DND-41 (cell line): ENCODE measurements around the gene CCDC102A.
A peak's percentile ranks its signal among the peaks of the same experiment; 100 is the strongest.

Experiments
- ATAC-seq: fragments of 200-7000 bp; cut with Tn5 transposase; 3 replicates; pipeline ENCODE4 v1.9.1; 2021; ENCODE audit warnings: low read depth; ENCODE audit not compliant: insufficient read depth
- DNase-seq: peaks from one replicate; pipeline ENCODE4 v3.0.0-alpha.2; 2020
- H2AFZ ChIP-seq: 2 replicates; pipeline ENCODE4 v1.6.0; 2012; ENCODE audit warnings: low read depth, low read length
- H3K27ac ChIP-seq: 2 replicates; pipeline ENCODE4 v1.5.1; 2012; ENCODE audit warnings: low read length, inconsistent platforms
- H3K27me3 ChIP-seq: fragments of 200-600 bp; sonication (generic); 2 replicates; pipeline ENCODE4 v1.6.0; 2012; ENCODE audit warnings: low read length, mild to moderate bottlenecking, inconsistent platforms; ENCODE audit not compliant: insufficient read depth, poor library complexity
- H3K36me3 ChIP-seq: 2 replicates; pipeline ENCODE4 v1.5.1; 2012; ENCODE audit warnings: low read length, inconsistent platforms; ENCODE audit not compliant: insufficient read depth
- H3K4me1 ChIP-seq: 2 replicates; pipeline ENCODE4 v1.5.1; 2012; ENCODE audit warnings: mild to moderate bottlenecking, low read length; ENCODE audit not compliant: insufficient read depth
- H3K4me2 ChIP-seq: 2 replicates; pipeline ENCODE4 v1.6.0; 2012; ENCODE audit warnings: mild to moderate bottlenecking, moderate library complexity, low read length, inconsistent platforms; ENCODE audit not compliant: insufficient read depth
- H3K4me3 ChIP-seq, 2 experiments: fragments of 200-600 bp in 1 of 2; shearing (Covaris generic) in 1 of 2; 2 replicates each; pipeline ENCODE4 v1.5.1; 2012 to 2016; ENCODE audit warnings: inconsistent platforms in 2 of 2, low read length in 2 of 2, mild to moderate bottlenecking in 2 of 2, low read depth in 1 of 2, moderate library complexity in 1 of 2
- H3K79me2 ChIP-seq: 2 replicates; pipeline ENCODE4 v1.6.0; 2012; ENCODE audit warnings: low read length, inconsistent platforms; ENCODE audit not compliant: insufficient read depth
- H3K9ac ChIP-seq: 2 replicates; pipeline ENCODE4 v1.6.0; 2012; ENCODE audit warnings: low read depth, mild to moderate bottlenecking, inconsistent platforms, low read length, moderate library complexity
- H3K9me3 ChIP-seq: 2 replicates; pipeline ENCODE4 v1.5.1; 2012; ENCODE audit warnings: low read length, moderate library complexity, mild to moderate bottlenecking, inconsistent platforms; ENCODE audit not compliant: insufficient read depth, severe bottlenecking
- H4K20me1 ChIP-seq: 2 replicates; pipeline ENCODE4 v1.6.0; 2012; ENCODE audit warnings: low read length; ENCODE audit not compliant: insufficient read depth
- EZH2 ChIP-seq: IDR thresholded peaks from 3 replicates; pipeline ENCODE4 v1.6.1; 2012; ENCODE audit warnings: borderline replicate concordance, low read depth, mild to moderate bottlenecking, moderate library complexity, low read length, inconsistent platforms; ENCODE audit not compliant: severe bottlenecking
- TF ChIP-seq, protein P1 (sequence below): IDR thresholded peaks from 2 replicates; pipeline ENCODE4 v1.5.1; 2012; ENCODE audit warnings: borderline replicate concordance, low read length, moderate library complexity, mild to moderate bottlenecking; ENCODE audit not compliant: poor library complexity, severe bottlenecking; ENCODE audit errors: extremely low read depth

The CCDC102A gene

GRCh38 chr16:57536306-57537193 is at the start of gene CCDC102A:
CCDC102A (minus strand) TSS chr16:57536571; CDS start chr16:57529177, 7,394 bp downstream.
- Histone ChIP-seq H3K4me1 (peaks cover 52% of the 10 kb centered on the region), H3K4me3 (peak within 1 kb of the TSS; percentile 37 to 60), H4K20me1 (peaks cover 4% of the 10 kb centered on the region), H3K27me3 (peaks cover 7% of the 10 kb centered on the region), H3K36me3 (no peaks in the 10 kb centered on the region), H2AFZ (peak within 1 kb of the TSS; percentile 82), H3K4me2 (peak within 1 kb of the TSS; percentile 80), H3K9ac (peak within 1 kb of the TSS; percentile 68), H3K79me2 (no peaks in the 10 kb centered on the region), H3K27ac (peak within 1 kb of the TSS; percentile 51), H3K9me3 (no peaks in the 10 kb centered on the region)
- DNase-seq: peak; percentile 71
- peak; percentile 63 for ATAC-seq
- TF ChIP-seq, protein P1, sequence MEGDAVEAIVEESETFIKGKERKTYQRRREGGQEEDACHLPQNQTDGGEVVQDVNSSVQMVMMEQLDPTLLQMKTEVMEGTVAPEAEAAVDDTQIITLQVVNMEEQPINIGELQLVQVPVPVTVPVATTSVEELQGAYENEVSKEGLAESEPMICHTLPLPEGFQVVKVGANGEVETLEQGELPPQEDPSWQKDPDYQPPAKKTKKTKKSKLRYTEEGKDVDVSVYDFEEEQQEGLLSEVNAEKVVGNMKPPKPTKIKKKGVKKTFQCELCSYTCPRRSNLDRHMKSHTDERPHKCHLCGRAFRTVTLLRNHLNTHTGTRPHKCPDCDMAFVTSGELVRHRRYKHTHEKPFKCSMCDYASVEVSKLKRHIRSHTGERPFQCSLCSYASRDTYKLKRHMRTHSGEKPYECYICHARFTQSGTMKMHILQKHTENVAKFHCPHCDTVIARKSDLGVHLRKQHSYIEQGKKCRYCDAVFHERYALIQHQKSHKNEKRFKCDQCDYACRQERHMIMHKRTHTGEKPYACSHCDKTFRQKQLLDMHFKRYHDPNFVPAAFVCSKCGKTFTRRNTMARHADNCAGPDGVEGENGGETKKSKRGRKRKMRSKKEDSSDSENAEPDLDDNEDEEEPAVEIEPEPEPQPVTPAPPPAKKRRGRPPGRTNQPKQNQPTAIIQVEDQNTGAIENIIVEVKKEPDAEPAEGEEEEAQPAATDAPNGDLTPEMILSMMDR: peak; percentile 15
- TF ChIP-seq EZH2: no peak

GRCh38 chr16:57585051-57585687 is 48.8 kb upstream of the CCDC102A start:
- TF ChIP-seq, protein P1: no peak
- no peak for TF ChIP-seq EZH2
- Histone ChIP-seq H3K4me1 (no peaks in the 10 kb centered on the region), H3K36me3 (no peaks in the 10 kb centered on the region), H3K9ac (no peak overlapping the region), H3K27me3 (no peaks in the 10 kb centered on the region), H3K9me3 (no peaks in the 10 kb centered on the region), H3K4me3 (no peak overlapping the region), H2AFZ (no peak overlapping the region), H3K4me2 (no peak overlapping the region), H3K79me2 (no peaks in the 10 kb centered on the region), H4K20me1 (no peaks in the 10 kb centered on the region), H3K27ac (no peak overlapping the region)
- ATAC-seq (no peak), DNase-seq (no peak)

DNA sequence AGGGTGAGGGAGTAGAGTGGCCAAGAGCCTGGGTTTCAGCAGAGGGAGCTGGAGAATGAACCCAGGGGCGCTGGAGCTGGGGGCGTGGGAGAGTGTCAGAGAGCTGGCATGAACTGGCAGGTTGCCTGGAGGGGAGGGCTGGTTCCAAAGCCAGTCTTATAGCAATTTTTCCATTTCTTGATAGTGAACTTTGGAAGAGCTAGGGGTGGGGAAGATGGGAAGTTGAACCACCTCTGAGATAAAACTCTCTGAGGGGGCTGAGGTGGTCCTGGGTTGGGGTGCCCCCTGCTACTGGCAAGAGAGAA is 42.9 kb upstream of the CCDC102A start:
- no peak overlapping the region for H3K4me2 ChIP-seq
- no peak overlapping the region for H3K27ac ChIP-seq
- H4K20me1 ChIP-seq: no peaks in the 10 kb centered on the region
- H3K79me2 ChIP-seq: no peaks in the 10 kb centered on the region
- peaks cover 36% of the 10 kb centered on the region for H3K4me1 ChIP-seq
- ATAC-seq: no peak
- no peaks in the 10 kb centered on the region for H3K9me3 ChIP-seq
- TF ChIP-seq EZH2: no peak
- TF ChIP-seq, protein P1: no peak
- H3K9ac ChIP-seq: no peak overlapping the region
- peak; percentile 12 for DNase-seq
- H2AFZ ChIP-seq: no peak overlapping the region
- no peaks in the 10 kb centered on the region for H3K27me3 ChIP-seq
- no peaks in the 10 kb centered on the region for H3K36me3 ChIP-seq
- H3K4me3 ChIP-seq: no peak overlapping the region
